ENCODE results near the gene GNAT3.

GNAT3 gene

GRCh38 chr7:80517282-80517747 lies 5.5 kb upstream of the GNAT3 start:
- Histone ChIP-seq H3K9me3 (ENCODE audit: insufficient read depth, low read depth, low read length) (no peaks in the 10 kb centered on the region), H3F3A (ENCODE audit: low read depth) (no peaks in the 10 kb centered on the region), H3K4me3 (ENCODE audit: low read length, poor library complexity, severe bottlenecking) (no peak overlapping the region), H3K79me2 (ENCODE audit: insufficient read depth, low read length) (no peaks in the 10 kb centered on the region), H4K20me1 (ENCODE audit: insufficient read depth, low read length, poor library complexity, severe bottlenecking) (no peaks in the 10 kb centered on the region), H3K4me2 (ENCODE audit: low read depth, low read length, poor library complexity, severe bottlenecking) (no peak overlapping the region), H3K9me2 (replicated peaks; ENCODE audit: low read depth, low read length) (no peaks in the 10 kb centered on the region), H3K4me1 (ENCODE audit: insufficient read depth, low read length, poor library complexity, severe bottlenecking) (no peaks in the 10 kb centered on the region), H3K36me3 (ENCODE audit: insufficient read depth, low read length) (no peaks in the 10 kb centered on the region), H2AFZ (ENCODE audit: low read length) (no peak overlapping the region), H3K27me3 (ENCODE audit: insufficient read depth, low read length, poor library complexity, severe bottlenecking) (no peaks in the 10 kb centered on the region), H3K9ac (ENCODE audit: low read depth, low read length, poor library complexity, severe bottlenecking) (no peak overlapping the region)
- TF ChIP-seq CTCF (conservative IDR thresholded peaks at IDR 0.05; ENCODE audit: low read length) (no peak), EZH2phosphoT487 (IDR thresholded peaks at IDR 0.05; ENCODE audit: borderline replicate concordance) (no peak)

GRCh38 chr7:80515298-80515697 lies 3.4 kb upstream of the GNAT3 start:
- H3K36me3 ChIP-seq (ENCODE audit: insufficient read depth, low read length), result no peaks in the 10 kb centered on the region
- no peak overlapping the region for H3K4me2 ChIP-seq (ENCODE audit: low read depth, low read length, poor library complexity, severe bottlenecking)
- H3F3A ChIP-seq (ENCODE audit: low read depth), result no peaks in the 10 kb centered on the region
- no peak overlapping the region for H2AFZ ChIP-seq (ENCODE audit: low read length)
- no peak overlapping the region for H3K4me3 ChIP-seq (ENCODE audit: low read length, poor library complexity, severe bottlenecking)
- H3K9me3 ChIP-seq (ENCODE audit: insufficient read depth, low read depth, low read length), result no peaks in the 10 kb centered on the region
- no peaks in the 10 kb centered on the region for H3K9me2 ChIP-seq (replicated peaks; ENCODE audit: low read depth, low read length)
- TF ChIP-seq CTCF (conservative IDR thresholded peaks at IDR 0.05; ENCODE audit: low read length) (no peak), EZH2phosphoT487 (IDR thresholded peaks at IDR 0.05; ENCODE audit: borderline replicate concordance) (no peak)
- H3K79me2 ChIP-seq (ENCODE audit: insufficient read depth, low read length), result no peaks in the 10 kb centered on the region
- H4K20me1 ChIP-seq (ENCODE audit: insufficient read depth, low read length, poor library complexity, severe bottlenecking), result no peaks in the 10 kb centered on the region
- H3K4me1 ChIP-seq (ENCODE audit: insufficient read depth, low read length, poor library complexity, severe bottlenecking), result no peaks in the 10 kb centered on the region
- no peaks in the 10 kb centered on the region for H3K27me3 ChIP-seq (ENCODE audit: insufficient read depth, low read length, poor library complexity, severe bottlenecking)
- H3K9ac ChIP-seq (ENCODE audit: low read depth, low read length, poor library complexity, severe bottlenecking), result no peak overlapping the region

GRCh38 chr7:80510021-80510420 lies 1.8 kb downstream of the GNAT3 start:
- no peaks in the 10 kb centered on the region for H3K27me3 ChIP-seq (ENCODE audit: insufficient read depth, low read length, poor library complexity, severe bottlenecking)
- H3K9ac ChIP-seq (ENCODE audit: low read depth, low read length, poor library complexity, severe bottlenecking), result no peak overlapping the region
- H3K4me1 ChIP-seq (ENCODE audit: insufficient read depth, low read length, poor library complexity, severe bottlenecking), result no peaks in the 10 kb centered on the region
- H3K9me2 ChIP-seq (replicated peaks; ENCODE audit: low read depth, low read length), result no peaks in the 10 kb centered on the region
- H3K4me3 ChIP-seq (ENCODE audit: low read length, poor library complexity, severe bottlenecking), result no peak overlapping the region
- no peak overlapping the region for H3K4me2 ChIP-seq (ENCODE audit: low read depth, low read length, poor library complexity, severe bottlenecking)
- H4K20me1 ChIP-seq (ENCODE audit: insufficient read depth, low read length, poor library complexity, severe bottlenecking), result no peaks in the 10 kb centered on the region
- H3F3A ChIP-seq (ENCODE audit: low read depth), result no peaks in the 10 kb centered on the region
- H3K79me2 ChIP-seq (ENCODE audit: insufficient read depth, low read length), result no peaks in the 10 kb centered on the region
- H3K36me3 ChIP-seq (ENCODE audit: insufficient read depth, low read length), result no peaks in the 10 kb centered on the region
- no peaks in the 10 kb centered on the region for H3K9me3 ChIP-seq (ENCODE audit: insufficient read depth, low read depth, low read length)
- no peak for TF ChIP-seq EZH2phosphoT487 (IDR thresholded peaks at IDR 0.05; ENCODE audit: borderline replicate concordance)
- no peak for TF ChIP-seq CTCF (conservative IDR thresholded peaks at IDR 0.05; ENCODE audit: low read length)
- H2AFZ ChIP-seq (ENCODE audit: low read length), result no peak overlapping the region
